Mesenchymal stem cell (in vitro differentiated cells and primary cell): ENCODE data around the gene FLRT1.

Experiments used
- DNase-seq: peaks from one replicate; pipeline ENCODE4 v3.0.0-alpha.2; 2013
- H2AFZ ChIP-seq: one replicate; pipeline ENCODE4 v1.6.1; 2013; ENCODE audit warnings: low read depth, mild to moderate bottlenecking, control low read depth, inconsistent platforms, low read length, moderate library complexity
- H2AK5ac ChIP-seq: 2 replicates; pipeline ENCODE4 v1.6.1; 2013; ENCODE audit warnings: low read length, moderate library complexity, mild to moderate bottlenecking, inconsistent platforms; ENCODE audit not compliant: severe bottlenecking
- H2BK120ac ChIP-seq: one replicate; pipeline ENCODE4 v1.6.1; 2013; ENCODE audit warnings: low read depth, mild to moderate bottlenecking, inconsistent platforms, low read length, moderate library complexity
- H2BK12ac ChIP-seq, 2 experiments: one replicate each; pipeline ENCODE4 v1.6.1; 2013; ENCODE audit warnings: inconsistent platforms in 2 of 2, low read length in 2 of 2, mild to moderate bottlenecking in 2 of 2, moderate library complexity in 2 of 2, control low read depth in 1 of 2
- H2BK15ac ChIP-seq: one replicate; pipeline ENCODE4 v1.6.1; 2013; ENCODE audit warnings: mild to moderate bottlenecking, low read depth, inconsistent platforms; ENCODE audit not compliant: poor library complexity, severe bottlenecking
- H2BK5ac ChIP-seq: 2 replicates; pipeline ENCODE4 v1.6.1; 2013; ENCODE audit warnings: low read depth, mild to moderate bottlenecking, low read length, control low read depth, inconsistent platforms; ENCODE audit not compliant: poor library complexity, severe bottlenecking
- H3K14ac ChIP-seq, 2 experiments: one replicate each; pipeline ENCODE4 v1.6.1; 2013; ENCODE audit warnings: inconsistent platforms in 2 of 2, low read length in 2 of 2, control low read depth in 1 of 2, mild to moderate bottlenecking in 1 of 2, moderate library complexity in 1 of 2
- H3K18ac ChIP-seq, 2 experiments: one replicate each; pipeline ENCODE4 v1.6.1; 2013; ENCODE audit warnings: inconsistent platforms in 2 of 2, low read length in 2 of 2, control low read depth in 1 of 2, low read depth in 1 of 2, mild to moderate bottlenecking in 1 of 2
- H3K23ac ChIP-seq, 2 experiments: one replicate each; pipeline ENCODE4 v1.6.1; 2013; ENCODE audit warnings: inconsistent platforms in 2 of 2, low read length in 2 of 2, mild to moderate bottlenecking in 2 of 2, moderate library complexity in 2 of 2, control low read depth in 1 of 2
- H3K27ac ChIP-seq: 2 replicates; pipeline ENCODE4 v1.5.1; 2013; ENCODE audit warnings: mild to moderate bottlenecking, moderate library complexity, low read length, control low read depth, inconsistent platforms; ENCODE audit not compliant: poor library complexity, severe bottlenecking
- H3K27me3 ChIP-seq, 2 experiments: 2 replicates each; pipeline versions ENCODE4 v1.6.1 to v1.7.0; 2013; ENCODE audit warnings: low read length in 2 of 2, mild to moderate bottlenecking in 2 of 2, moderate library complexity in 2 of 2, control low read depth in 1 of 2, inconsistent platforms in 1 of 2; ENCODE audit not compliant: control insufficient read depth in 1 of 2, insufficient read depth in 1 of 2
- H3K36me3 ChIP-seq, 2 experiments: 2 replicates each; pipeline versions ENCODE4 v1.6.1 to v1.7.0; 2013; ENCODE audit warnings: low read length in 2 of 2, control low read depth in 1 of 2, inconsistent platforms in 1 of 2, low read depth in 1 of 2, mild to moderate bottlenecking in 1 of 2; ENCODE audit not compliant: insufficient read depth in 2 of 2, control insufficient read depth in 1 of 2
- H3K4ac ChIP-seq, 2 experiments: one replicate each; pipeline ENCODE4 v1.6.1; 2013; ENCODE audit warnings: inconsistent platforms in 2 of 2, low read length in 2 of 2, mild to moderate bottlenecking in 2 of 2, moderate library complexity in 2 of 2, control low read depth in 1 of 2, low read depth in 1 of 2
- H3K4me1 ChIP-seq: 2 replicates; pipeline ENCODE4 v1.6.1; 2013; ENCODE audit warnings: low read depth, low read length, control low read depth; ENCODE audit not compliant: control insufficient read depth, insufficient read depth
- H3K4me2 ChIP-seq: 2 replicates; pipeline ENCODE4 v1.6.1; 2013; ENCODE audit warnings: low read length, mild to moderate bottlenecking, inconsistent platforms; ENCODE audit not compliant: poor library complexity, severe bottlenecking
- H3K4me3 ChIP-seq, 2 experiments: 2 replicates each; pipeline versions ENCODE4 v1.5.1 to v1.7.0; 2013; ENCODE audit warnings: low read length in 2 of 2, mild to moderate bottlenecking in 2 of 2, control low read depth in 1 of 2, low read depth in 1 of 2; ENCODE audit not compliant: insufficient read depth in 1 of 2
- H3K79me1 ChIP-seq: replicated peaks from 2 replicates; pipeline ENCODE4 v1.6.1; 2013; ENCODE audit warnings: mild to moderate bottlenecking, control low read depth, low read length, inconsistent platforms; ENCODE audit not compliant: poor library complexity, severe bottlenecking
- H3K9ac ChIP-seq: 2 replicates; pipeline ENCODE4 v1.7.0; 2013; ENCODE audit warnings: mild to moderate bottlenecking, low read length, moderate library complexity
- H3K9me3 ChIP-seq: 2 replicates; pipeline ENCODE4 v1.7.0; 2013; ENCODE audit warnings: mild to moderate bottlenecking, low read length; ENCODE audit not compliant: control insufficient read depth
- H4K8ac ChIP-seq: one replicate; pipeline ENCODE4 v1.6.1; 2013; ENCODE audit warnings: inconsistent platforms, mild to moderate bottlenecking, low read length, moderate library complexity
- H4K91ac ChIP-seq: one replicate; pipeline ENCODE4 v1.6.1; 2013; ENCODE audit warnings: mild to moderate bottlenecking, low read length, inconsistent platforms
- WGBS: methylation state at CpG from one replicate; pipeline ENCODE4 v1.1.7; 2013; ENCODE audit warnings: mixed read lengths; 5-methylcytosine and 5-hydroxymethylcytosine counted together

FLRT1 gene

GRCh38 chr11:64081745-64082442 is 46.2 kb downstream of the FLRT1 start:
- Histone ChIP-seq H3K27ac (no peak overlapping the region), H3K14ac (no peak overlapping the region), H3K9ac (no peak overlapping the region), H2AFZ (no peak overlapping the region), H2BK120ac (no peak overlapping the region), H4K8ac (no peak overlapping the region), H3K4me3 (no peak overlapping the region), H2AK5ac (no peak overlapping the region), H3K9me3 (no peaks in the 10 kb centered on the region), H3K27me3 (peaks cover 18 to 23% of the 10 kb centered on the region in 2 experiments), H2BK15ac (no peak overlapping the region), H3K4me2 (no peak overlapping the region), H3K18ac (no peak overlapping the region), H3K4ac (no peak overlapping the region), H2BK5ac (no peak overlapping the region), H3K23ac (no peak overlapping the region), H3K36me3 (peaks cover 0 to 3% of the 10 kb centered on the region in 2 experiments), H4K91ac (no peak overlapping the region), H3K79me1 (no peaks in the 10 kb centered on the region), H2BK12ac (no peak overlapping the region), H3K4me1 (peaks cover 42% of the 10 kb centered on the region)
- DNase-seq, result no peak
- WGBS, result 83% methylated on average over 27 of the region's 27 CpGs

- H3K9ac ChIP-seq, result no peak overlapping the region
- no peak overlapping the region for H3K27ac ChIP-seq
- WGBS, result 88% methylated on average over 28 of the region's 28 CpGs
Observed at GRCh38 chr11:64083398-64084080, 47.8 kb downstream of the FLRT1 start.

GRCh38 chr11:64084146-64084950 is 48.6 kb downstream of the FLRT1 start:
- H2BK15ac ChIP-seq, result no peak overlapping the region
- H3K4ac ChIP-seq, result no peak overlapping the region
- no peak overlapping the region for H3K9ac ChIP-seq
- no peak overlapping the region for H4K8ac ChIP-seq
- H2BK5ac ChIP-seq, result no peak overlapping the region
- H3K79me1 ChIP-seq, result no peaks in the 10 kb centered on the region
- H3K27ac ChIP-seq, result no peak overlapping the region
- H3K4me1 ChIP-seq, result peaks cover 42% of the 10 kb centered on the region
- no peak overlapping the region for H3K4me2 ChIP-seq
- no peaks in the 10 kb centered on the region for H3K9me3 ChIP-seq
- no peak overlapping the region for H3K18ac ChIP-seq
- no peak overlapping the region for H3K23ac ChIP-seq
- peaks cover 9 to 10% of the 10 kb centered on the region in 2 experiments for H3K27me3 ChIP-seq
- peaks cover 0 to 3% of the 10 kb centered on the region in 2 experiments for H3K36me3 ChIP-seq
- WGBS, result 92% methylated on average over 26 of the region's 26 CpGs
- H2AFZ ChIP-seq, result no peak overlapping the region
- no peak for DNase-seq
- peak overlapping the region in 1 of 2 experiments; percentile 18 for H2BK12ac ChIP-seq
- H2AK5ac ChIP-seq, result peak overlapping the region; percentile 54
- no peak overlapping the region for H2BK120ac ChIP-seq
- no peak overlapping the region for H4K91ac ChIP-seq
- H3K4me3 ChIP-seq, result no peak overlapping the region
- peak overlapping the region in 1 of 2 experiments; percentile 49 for H3K14ac ChIP-seq

More at GRCh38 chr11:64083398-64084080, 47.8 kb downstream of the FLRT1 start:
- H3K4me2 ChIP-seq, result no peak overlapping the region
- peaks cover 42% of the 10 kb centered on the region for H3K4me1 ChIP-seq
- no peak overlapping the region for H2BK120ac ChIP-seq
- H3K4ac ChIP-seq, result no peak overlapping the region
- peaks cover 0 to 3% of the 10 kb centered on the region in 2 experiments for H3K36me3 ChIP-seq
- H2BK5ac ChIP-seq, result no peak overlapping the region
- no peak overlapping the region for H3K14ac ChIP-seq
- no peaks in the 10 kb centered on the region for H3K79me1 ChIP-seq
- H3K4me3 ChIP-seq, result no peak overlapping the region
- no peaks in the 10 kb centered on the region for H3K9me3 ChIP-seq
- no peak overlapping the region for H3K18ac ChIP-seq
- H3K23ac ChIP-seq, result no peak overlapping the region
- H3K27me3 ChIP-seq, result peaks cover 12 to 17% of the 10 kb centered on the region in 2 experiments
- no peak overlapping the region for H4K8ac ChIP-seq
- DNase-seq, result no peak
- no peak overlapping the region for H2AFZ ChIP-seq
- peak overlapping the region; percentile 13 for H2AK5ac ChIP-seq
- H2BK12ac ChIP-seq, result no peak overlapping the region
- no peak overlapping the region for H2BK15ac ChIP-seq
- no peak overlapping the region for H4K91ac ChIP-seq
